ENCODE measurements around the gene XNDC1N. TPM values are rescaled to one million over a fixed set of nuclear protein-coding genes. Genes with fewer than 3 reads are reported as not detected.

The XNDC1N gene
- total and polyA plus RNA-seq, 2 experiments from 2014 or later: 11.0 to 13.0 TPM

DNA sequence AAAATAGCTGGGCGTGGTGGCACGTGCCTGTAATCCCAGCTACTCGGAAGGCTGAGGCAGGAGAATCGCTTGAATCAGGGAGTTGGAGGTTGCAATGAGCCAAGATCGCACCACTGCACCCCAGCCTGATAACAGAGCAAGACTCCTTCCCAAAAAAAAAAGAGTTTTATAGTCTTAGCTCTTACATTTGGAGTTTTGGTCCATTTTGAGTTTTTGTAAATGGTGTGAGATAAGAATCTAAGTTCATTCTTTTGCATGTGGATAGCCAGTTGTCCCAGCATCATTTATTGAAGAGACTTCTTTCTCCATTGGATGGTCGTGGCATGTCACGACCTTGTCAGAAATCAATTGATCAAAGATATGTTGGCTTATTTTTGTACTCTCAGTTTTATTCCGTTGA, 35.1 kb upstream of the XNDC1N start:
- ATAC-seq: no peak
- no peak overlapping the region for H3K27ac Mint-ChIP-seq

More for the DNA sequence above, 35.1 kb upstream of the XNDC1N start:
- Mint-ChIP-seq H3K4me3 (no peak overlapping the region), H3K4me1 (no peaks in the 10 kb centered on the region), H3K9me3 (no peaks in the 10 kb centered on the region), H3K27me3 (ENCODE audit: insufficient read depth, low read depth, poor library complexity) (no peaks in the 10 kb centered on the region), H3K36me3 (ENCODE audit: low read depth) (peaks cover 30% of the 10 kb centered on the region)
- no peaks in the 10 kb centered on the region for H3K27me3 ChIP-seq (ENCODE audit: insufficient read depth)
- H3K4me3 ChIP-seq: no peak overlapping the region
- TF ChIP-seq JUNB (IDR thresholded peaks at IDR 0.05; ENCODE audit: unreplicated experiment): no peak
- TF ChIP-seq, protein P1, sequence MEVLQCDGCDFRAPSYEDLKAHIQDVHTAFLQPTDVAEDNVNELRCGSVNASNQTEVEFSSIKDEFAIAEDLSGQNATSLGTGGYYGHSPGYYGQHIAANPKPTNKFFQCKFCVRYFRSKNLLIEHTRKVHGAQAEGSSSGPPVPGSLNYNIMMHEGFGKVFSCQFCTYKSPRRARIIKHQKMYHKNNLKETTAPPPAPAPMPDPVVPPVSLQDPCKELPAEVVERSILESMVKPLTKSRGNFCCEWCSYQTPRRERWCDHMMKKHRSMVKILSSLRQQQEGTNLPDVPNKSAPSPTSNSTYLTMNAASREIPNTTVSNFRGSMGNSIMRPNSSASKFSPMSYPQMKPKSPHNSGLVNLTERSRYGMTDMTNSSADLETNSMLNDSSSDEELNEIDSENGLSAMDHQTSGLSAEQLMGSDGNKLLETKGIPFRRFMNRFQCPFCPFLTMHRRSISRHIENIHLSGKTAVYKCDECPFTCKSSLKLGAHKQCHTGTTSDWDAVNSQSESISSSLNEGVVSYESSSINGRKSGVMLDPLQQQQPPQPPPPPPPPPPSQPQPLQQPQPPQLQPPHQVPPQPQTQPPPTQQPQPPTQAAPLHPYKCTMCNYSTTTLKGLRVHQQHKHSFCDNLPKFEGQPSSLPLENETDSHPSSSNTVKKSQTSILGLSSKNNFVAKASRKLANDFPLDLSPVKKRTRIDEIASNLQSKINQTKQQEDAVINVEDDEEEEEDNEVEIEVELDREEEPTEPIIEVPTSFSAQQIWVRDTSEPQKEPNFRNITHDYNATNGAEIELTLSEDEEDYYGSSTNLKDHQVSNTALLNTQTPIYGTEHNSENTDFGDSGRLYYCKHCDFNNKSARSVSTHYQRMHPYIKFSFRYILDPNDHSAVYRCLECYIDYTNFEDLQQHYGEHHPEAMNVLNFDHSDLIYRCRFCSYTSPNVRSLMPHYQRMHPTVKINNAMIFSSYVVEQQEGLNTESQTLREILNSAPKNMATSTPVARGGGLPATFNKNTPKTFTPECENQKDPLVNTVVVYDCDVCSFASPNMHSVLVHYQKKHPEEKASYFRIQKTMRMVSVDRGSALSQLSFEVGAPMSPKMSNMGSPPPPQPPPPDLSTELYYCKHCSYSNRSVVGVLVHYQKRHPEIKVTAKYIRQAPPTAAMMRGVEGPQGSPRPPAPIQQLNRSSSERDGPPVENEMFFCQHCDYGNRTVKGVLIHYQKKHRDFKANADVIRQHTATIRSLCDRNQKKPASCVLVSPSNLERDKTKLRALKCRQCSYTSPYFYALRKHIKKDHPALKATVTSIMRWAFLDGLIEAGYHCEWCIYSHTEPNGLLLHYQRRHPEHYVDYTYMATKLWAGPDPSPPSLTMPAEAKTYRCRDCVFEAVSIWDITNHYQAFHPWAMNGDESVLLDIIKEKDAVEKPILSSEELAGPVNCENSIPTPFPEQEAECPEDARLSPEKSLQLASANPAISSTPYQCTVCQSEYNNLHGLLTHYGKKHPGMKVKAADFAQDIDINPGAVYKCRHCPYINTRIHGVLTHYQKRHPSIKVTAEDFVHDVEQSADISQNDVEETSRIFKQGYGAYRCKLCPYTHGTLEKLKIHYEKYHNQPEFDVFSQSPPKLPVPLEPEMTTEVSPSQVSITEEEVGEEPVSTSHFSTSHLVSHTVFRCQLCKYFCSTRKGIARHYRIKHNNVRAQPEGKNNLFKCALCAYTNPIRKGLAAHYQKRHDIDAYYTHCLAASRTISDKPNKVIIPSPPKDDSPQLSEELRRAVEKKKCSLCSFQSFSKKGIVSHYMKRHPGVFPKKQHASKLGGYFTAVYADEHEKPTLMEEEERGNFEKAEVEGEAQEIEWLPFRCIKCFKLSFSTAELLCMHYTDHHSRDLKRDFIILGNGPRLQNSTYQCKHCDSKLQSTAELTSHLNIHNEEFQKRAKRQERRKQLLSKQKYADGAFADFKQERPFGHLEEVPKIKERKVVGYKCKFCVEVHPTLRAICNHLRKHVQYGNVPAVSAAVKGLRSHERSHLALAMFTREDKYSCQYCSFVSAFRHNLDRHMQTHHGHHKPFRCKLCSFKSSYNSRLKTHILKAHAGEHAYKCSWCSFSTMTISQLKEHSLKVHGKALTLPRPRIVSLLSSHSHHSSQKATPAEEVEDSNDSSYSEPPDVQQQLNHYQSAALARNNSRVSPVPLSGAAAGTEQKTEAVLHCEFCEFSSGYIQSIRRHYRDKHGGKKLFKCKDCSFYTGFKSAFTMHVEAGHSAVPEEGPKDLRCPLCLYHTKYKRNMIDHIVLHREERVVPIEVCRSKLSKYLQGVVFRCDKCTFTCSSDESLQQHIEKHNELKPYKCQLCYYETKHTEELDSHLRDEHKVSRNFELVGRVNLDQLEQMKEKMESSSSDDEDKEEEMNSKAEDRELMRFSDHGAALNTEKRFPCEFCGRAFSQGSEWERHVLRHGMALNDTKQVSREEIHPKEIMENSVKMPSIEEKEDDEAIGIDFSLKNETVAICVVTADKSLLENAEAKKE (CRISPR knock-in tag; IDR thresholded peaks at IDR 0.05): no peak
- no peak for TF ChIP-seq STAT1 (IDR thresholded peaks at IDR 0.05; ENCODE audit: unreplicated experiment)
- TF ChIP-seq POLR2AphosphoS5 (IDR thresholded peaks at IDR 0.05; ENCODE audit: low read depth): no peak
- TF ChIP-seq CREB1 (CRISPR knock-in tag; IDR thresholded peaks at IDR 0.05; ENCODE audit: low read depth): no peak
- TF ChIP-seq EZH2 (IDR thresholded peaks at IDR 0.05; ENCODE audit: low read depth, unreplicated experiment): no peak
- TF ChIP-seq NANOG (IDR thresholded peaks at IDR 0.05; ENCODE audit: borderline replicate concordance): no peak
- TF ChIP-seq, protein P2, sequence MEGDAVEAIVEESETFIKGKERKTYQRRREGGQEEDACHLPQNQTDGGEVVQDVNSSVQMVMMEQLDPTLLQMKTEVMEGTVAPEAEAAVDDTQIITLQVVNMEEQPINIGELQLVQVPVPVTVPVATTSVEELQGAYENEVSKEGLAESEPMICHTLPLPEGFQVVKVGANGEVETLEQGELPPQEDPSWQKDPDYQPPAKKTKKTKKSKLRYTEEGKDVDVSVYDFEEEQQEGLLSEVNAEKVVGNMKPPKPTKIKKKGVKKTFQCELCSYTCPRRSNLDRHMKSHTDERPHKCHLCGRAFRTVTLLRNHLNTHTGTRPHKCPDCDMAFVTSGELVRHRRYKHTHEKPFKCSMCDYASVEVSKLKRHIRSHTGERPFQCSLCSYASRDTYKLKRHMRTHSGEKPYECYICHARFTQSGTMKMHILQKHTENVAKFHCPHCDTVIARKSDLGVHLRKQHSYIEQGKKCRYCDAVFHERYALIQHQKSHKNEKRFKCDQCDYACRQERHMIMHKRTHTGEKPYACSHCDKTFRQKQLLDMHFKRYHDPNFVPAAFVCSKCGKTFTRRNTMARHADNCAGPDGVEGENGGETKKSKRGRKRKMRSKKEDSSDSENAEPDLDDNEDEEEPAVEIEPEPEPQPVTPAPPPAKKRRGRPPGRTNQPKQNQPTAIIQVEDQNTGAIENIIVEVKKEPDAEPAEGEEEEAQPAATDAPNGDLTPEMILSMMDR (conservative IDR thresholded peaks at IDR 0.05; ENCODE audit: low read depth in 2 of 2): no peak
- no peak for TF ChIP-seq ZNF331 (CRISPR knock-in tag; IDR thresholded peaks at IDR 0.05; ENCODE audit: low read depth)
- TF ChIP-seq, protein P3, sequence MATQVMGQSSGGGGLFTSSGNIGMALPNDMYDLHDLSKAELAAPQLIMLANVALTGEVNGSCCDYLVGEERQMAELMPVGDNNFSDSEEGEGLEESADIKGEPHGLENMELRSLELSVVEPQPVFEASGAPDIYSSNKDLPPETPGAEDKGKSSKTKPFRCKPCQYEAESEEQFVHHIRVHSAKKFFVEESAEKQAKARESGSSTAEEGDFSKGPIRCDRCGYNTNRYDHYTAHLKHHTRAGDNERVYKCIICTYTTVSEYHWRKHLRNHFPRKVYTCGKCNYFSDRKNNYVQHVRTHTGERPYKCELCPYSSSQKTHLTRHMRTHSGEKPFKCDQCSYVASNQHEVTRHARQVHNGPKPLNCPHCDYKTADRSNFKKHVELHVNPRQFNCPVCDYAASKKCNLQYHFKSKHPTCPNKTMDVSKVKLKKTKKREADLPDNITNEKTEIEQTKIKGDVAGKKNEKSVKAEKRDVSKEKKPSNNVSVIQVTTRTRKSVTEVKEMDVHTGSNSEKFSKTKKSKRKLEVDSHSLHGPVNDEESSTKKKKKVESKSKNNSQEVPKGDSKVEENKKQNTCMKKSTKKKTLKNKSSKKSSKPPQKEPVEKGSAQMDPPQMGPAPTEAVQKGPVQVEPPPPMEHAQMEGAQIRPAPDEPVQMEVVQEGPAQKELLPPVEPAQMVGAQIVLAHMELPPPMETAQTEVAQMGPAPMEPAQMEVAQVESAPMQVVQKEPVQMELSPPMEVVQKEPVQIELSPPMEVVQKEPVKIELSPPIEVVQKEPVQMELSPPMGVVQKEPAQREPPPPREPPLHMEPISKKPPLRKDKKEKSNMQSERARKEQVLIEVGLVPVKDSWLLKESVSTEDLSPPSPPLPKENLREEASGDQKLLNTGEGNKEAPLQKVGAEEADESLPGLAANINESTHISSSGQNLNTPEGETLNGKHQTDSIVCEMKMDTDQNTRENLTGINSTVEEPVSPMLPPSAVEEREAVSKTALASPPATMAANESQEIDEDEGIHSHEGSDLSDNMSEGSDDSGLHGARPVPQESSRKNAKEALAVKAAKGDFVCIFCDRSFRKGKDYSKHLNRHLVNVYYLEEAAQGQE (IDR thresholded peaks at IDR 0.05; ENCODE audit: unreplicated experiment): no peak
- TF ChIP-seq, protein P4, sequence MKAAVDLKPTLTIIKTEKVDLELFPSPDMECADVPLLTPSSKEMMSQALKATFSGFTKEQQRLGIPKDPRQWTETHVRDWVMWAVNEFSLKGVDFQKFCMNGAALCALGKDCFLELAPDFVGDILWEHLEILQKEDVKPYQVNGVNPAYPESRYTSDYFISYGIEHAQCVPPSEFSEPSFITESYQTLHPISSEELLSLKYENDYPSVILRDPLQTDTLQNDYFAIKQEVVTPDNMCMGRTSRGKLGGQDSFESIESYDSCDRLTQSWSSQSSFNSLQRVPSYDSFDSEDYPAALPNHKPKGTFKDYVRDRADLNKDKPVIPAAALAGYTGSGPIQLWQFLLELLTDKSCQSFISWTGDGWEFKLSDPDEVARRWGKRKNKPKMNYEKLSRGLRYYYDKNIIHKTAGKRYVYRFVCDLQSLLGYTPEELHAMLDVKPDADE (IDR thresholded peaks at IDR 0.05): no peak
- TF ChIP-seq EZH2phosphoT487 (IDR thresholded peaks at IDR 0.05; ENCODE audit: unreplicated experiment): no peak
- no peaks in the 10 kb centered on the region for H3K4me1 ChIP-seq (ENCODE audit: insufficient read depth)
- no peaks in the 10 kb centered on the region for H3K9me2 ChIP-seq (ENCODE audit: insufficient read depth)
- no peak for DNase-seq (ENCODE audit: low spot score)
- no peak overlapping the region for H3K27ac ChIP-seq (ENCODE audit: low read depth)
- H3K4me2 ChIP-seq: no peak overlapping the region
- H3K36me3 ChIP-seq (ENCODE audit: insufficient read depth): peaks cover 8% of the 10 kb centered on the region; the same call in 1 of the 2 replicates
- peaks cover 9% of the 10 kb centered on the region for H4K20me1 ChIP-seq (replicated peaks; ENCODE audit: insufficient read depth)
- no peak overlapping the region for H2AFZ ChIP-seq
- H3F3A ChIP-seq (replicated peaks; ENCODE audit: low read depth): no peaks in the 10 kb centered on the region
- H3K79me2 ChIP-seq (replicated peaks; ENCODE audit: insufficient read depth): peaks cover 11% of the 10 kb centered on the region

Data from GM23338 (cell line).